PC-3 (cell line): Measurements from ENCODE around the gene C16orf74. TPM values are rescaled to one million over a fixed set of nuclear protein-coding genes. Genes with fewer than 3 reads are reported as not detected.

Experiments used
- ATAC-seq: fragments of 200-7000 bp; cut with Tn5 transposase; 2 replicates; pipeline ENCODE4 v1.9.1; 2020; ENCODE audit warnings: mild to moderate bottlenecking, moderate library complexity
- BruUV-seq: library from RNA; stranded (reverse); fragments of 400-500 nt; replicated peaks from 2 replicates; lab custom pipeline; 2021; lab: Mats Ljungman, UMichigan
- CTCF ChIA-PET: fragments of 300-600 bp; sonication (Branson Sonifier 250); formaldehyde crosslinking; loops from one replicate; lab custom pipeline; 2022; ENCODE audit warnings: antibody characterized with exemption; lab: Charles Lee
- POLR2A ChIA-PET: fragments of 300-600 bp; sonication (Branson Sonifier 250); formaldehyde crosslinking; loops from one replicate; lab custom pipeline; 2022; ENCODE audit warnings: antibody characterized with exemption; ENCODE audit not compliant: unreplicated experiment; lab: Charles Lee
- DNase-seq: peaks from one replicate; pipeline ENCODE4 v3.0.0-alpha.2; 2015
- H2AFZ ChIP-seq: fragments of 300-600 bp; sonication (generic); 2 replicates; pipeline ENCODE4 v1.6.0; 2016; ENCODE audit warnings: antibody characterized with exemption, low read length
- H3F3A ChIP-seq: fragments of 300-600 bp; sonication (generic); one replicate; pipeline ENCODE4 v1.6.0; 2017; ENCODE audit warnings: antibody characterized with exemption, low read length, control low read depth, mild to moderate bottlenecking; ENCODE audit not compliant: unreplicated experiment
- H3K27ac ChIP-seq: fragments of 300-600 bp; sonication (generic); 2 replicates; pipeline ENCODE4 v1.5.1; 2016; ENCODE audit warnings: mild to moderate bottlenecking, low read length
- H3K27me3 ChIP-seq: fragments of 300-600 bp; sonication (generic); 2 replicates; pipeline ENCODE4 v1.6.1; 2016; ENCODE audit warnings: low read length, mixed read lengths
- H3K36me3 ChIP-seq: fragments of 300-600 bp; sonication (generic); 2 replicates; pipeline ENCODE4 v1.6.1; 2016; ENCODE audit warnings: low read depth, mixed run types, low read length, mixed read lengths
- H3K4me1 ChIP-seq: fragments of 300-600 bp; sonication (generic); 2 replicates; pipeline ENCODE4 v1.5.1; 2016; ENCODE audit warnings: low read length; ENCODE audit not compliant: insufficient read depth
- H3K4me2 ChIP-seq: fragments of 300-600 bp; sonication (generic); 2 replicates; pipeline ENCODE4 v1.6.0; 2016; ENCODE audit warnings: low read length
- H3K4me3 ChIP-seq: fragments of 300-600 bp; sonication (generic); 2 replicates; pipeline ENCODE4 v1.5.1; 2016; ENCODE audit warnings: mild to moderate bottlenecking, low read length, mixed read lengths
- H3K79me2 ChIP-seq: fragments of 300-600 bp; sonication (generic); 2 replicates; pipeline ENCODE4 v1.6.1; 2017; ENCODE audit warnings: low read length, mixed read lengths
- H3K9ac ChIP-seq: fragments of 300-600 bp; sonication (generic); 2 replicates; pipeline ENCODE4 v1.6.0; 2016; ENCODE audit warnings: mild to moderate bottlenecking, low read length
- H3K9me2 ChIP-seq: fragments of 300-600 bp; sonication (generic); replicated peaks from 2 replicates; pipeline ENCODE4 v1.6.1; 2016; ENCODE audit warnings: mixed run types, low read length, mixed read lengths
- H3K9me3 ChIP-seq: fragments of 300-600 bp; sonication (generic); 2 replicates; pipeline ENCODE4 v1.6.1; 2016; ENCODE audit warnings: low read length, mixed read lengths
- H4K20me1 ChIP-seq: fragments of 300-600 bp; sonication (generic); 2 replicates; pipeline ENCODE4 v1.6.1; 2016; ENCODE audit warnings: low read length, mixed read lengths
- EZH2 ChIP-seq: fragments of 300-600 bp; sonication (generic); IDR thresholded peaks from one replicate; pipeline ENCODE4 v1.6.1; 2017; ENCODE audit warnings: antibody characterized with exemption, mild to moderate bottlenecking, low read length; ENCODE audit not compliant: unreplicated experiment
- EZH2phosphoT487 ChIP-seq: fragments of 300-600 bp; sonication (generic); IDR thresholded peaks from 2 replicates; pipeline ENCODE4 v1.6.1; 2018; ENCODE audit warnings: mild to moderate bottlenecking, antibody characterized with exemption, low read length, borderline replicate concordance
- intact Hi-C: fragments of 100-400 bp; cut with micrococcal nuclease; formaldehyde crosslinking; loops from 2 replicates; pipeline ENCODE4 v1.9.0; 2023
- total RNA-seq: library from RNA; depleted of rRNA; stranded (reverse); fragments of >200 nt; gene quantifications from 2 replicates; pipeline ENCODE4 v1.2.3, GENCODE V29; 2014
- TF ChIP-seq, protein P1 (sequence below): fragments of 300-600 bp; sonication (generic); conservative IDR thresholded peaks from 2 replicates; pipeline ENCODE4 v1.5.1; 2017; ENCODE audit warnings: antibody characterized with exemption, low read depth, mild to moderate bottlenecking, low read length

Gene C16orf74
- total RNA-seq, 1 experiment from 2014 or later, result 71.0 TPM

DNA sequence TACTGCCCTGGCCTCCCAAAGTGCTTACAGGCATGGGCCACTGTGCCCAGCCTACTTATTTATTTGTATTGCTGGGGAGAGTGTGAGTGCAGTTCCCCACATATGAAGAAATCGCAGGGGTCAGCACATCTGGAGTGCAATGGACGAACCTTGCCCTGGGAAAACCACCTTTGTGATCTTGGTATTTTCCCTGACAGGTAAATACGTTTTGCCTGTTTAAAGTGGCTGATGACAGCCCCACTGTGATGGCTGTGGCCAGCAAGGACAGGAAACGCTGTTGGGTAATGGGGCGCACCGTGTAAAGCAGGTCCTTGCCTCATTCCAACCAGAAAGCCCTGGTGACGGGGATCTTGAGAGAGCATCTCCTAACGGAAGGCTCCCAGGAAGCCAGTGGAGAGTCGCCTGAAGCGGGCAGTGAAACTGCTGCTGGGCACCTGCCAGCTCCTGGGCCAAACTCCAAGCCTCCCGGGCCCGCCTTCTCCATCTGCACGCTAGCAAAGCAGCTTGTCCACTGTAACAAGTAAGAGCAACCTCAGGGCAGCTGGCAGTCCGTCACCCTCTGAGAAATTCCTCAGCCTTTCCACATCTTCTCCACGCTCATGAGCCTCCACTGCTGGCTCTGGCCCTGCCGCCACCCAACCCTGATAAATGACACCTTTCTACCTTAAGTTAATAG lies 30.9 kb upstream of the C16orf74 start:
- H3K9ac ChIP-seq, result no peak overlapping the region
- ChIA-PET POLR2A (interaction anchor here (0.6 kb wide), 1 partner anchor 564 kb away, joined by 3 read pairs; no protein-coding TSS in a partner anchor), CTCF (no interaction called here)
- H3K4me2 ChIP-seq, result no peak overlapping the region
- H3K4me3 ChIP-seq, result no peak overlapping the region
- intact Hi-C loops, result no loop called here
- peaks cover 22% of the 10 kb centered on the region for H3K4me1 ChIP-seq
- peaks cover 9% of the 10 kb centered on the region for H3F3A ChIP-seq
- H3K27me3 ChIP-seq, result no peaks in the 10 kb centered on the region
- peaks cover 9% of the 10 kb centered on the region; the same call in 1 of the 2 replicates for H3K36me3 ChIP-seq
- 0 out of 2 replicates have a peak, but pooled peaks cover 4% of the 10 kb centered on the region for H4K20me1 ChIP-seq
- H3K79me2 ChIP-seq, result peaks cover 6% of the 10 kb centered on the region; the same call in 1 of the 2 replicates
- H3K27ac ChIP-seq, result no peak overlapping the region
- H3K9me2 ChIP-seq, result no peaks in the 10 kb centered on the region
- no peak overlapping the region for H2AFZ ChIP-seq
- DNase-seq, result peak; percentile 14
- H3K9me3 ChIP-seq, result no peaks in the 10 kb centered on the region
- no peak for ATAC-seq
- TF ChIP-seq, protein P1, sequence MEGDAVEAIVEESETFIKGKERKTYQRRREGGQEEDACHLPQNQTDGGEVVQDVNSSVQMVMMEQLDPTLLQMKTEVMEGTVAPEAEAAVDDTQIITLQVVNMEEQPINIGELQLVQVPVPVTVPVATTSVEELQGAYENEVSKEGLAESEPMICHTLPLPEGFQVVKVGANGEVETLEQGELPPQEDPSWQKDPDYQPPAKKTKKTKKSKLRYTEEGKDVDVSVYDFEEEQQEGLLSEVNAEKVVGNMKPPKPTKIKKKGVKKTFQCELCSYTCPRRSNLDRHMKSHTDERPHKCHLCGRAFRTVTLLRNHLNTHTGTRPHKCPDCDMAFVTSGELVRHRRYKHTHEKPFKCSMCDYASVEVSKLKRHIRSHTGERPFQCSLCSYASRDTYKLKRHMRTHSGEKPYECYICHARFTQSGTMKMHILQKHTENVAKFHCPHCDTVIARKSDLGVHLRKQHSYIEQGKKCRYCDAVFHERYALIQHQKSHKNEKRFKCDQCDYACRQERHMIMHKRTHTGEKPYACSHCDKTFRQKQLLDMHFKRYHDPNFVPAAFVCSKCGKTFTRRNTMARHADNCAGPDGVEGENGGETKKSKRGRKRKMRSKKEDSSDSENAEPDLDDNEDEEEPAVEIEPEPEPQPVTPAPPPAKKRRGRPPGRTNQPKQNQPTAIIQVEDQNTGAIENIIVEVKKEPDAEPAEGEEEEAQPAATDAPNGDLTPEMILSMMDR, result no peak
- TF ChIP-seq EZH2phosphoT487 (no peak), EZH2 (no peak)
- no TSS peak for BruUV-seq

DNA sequence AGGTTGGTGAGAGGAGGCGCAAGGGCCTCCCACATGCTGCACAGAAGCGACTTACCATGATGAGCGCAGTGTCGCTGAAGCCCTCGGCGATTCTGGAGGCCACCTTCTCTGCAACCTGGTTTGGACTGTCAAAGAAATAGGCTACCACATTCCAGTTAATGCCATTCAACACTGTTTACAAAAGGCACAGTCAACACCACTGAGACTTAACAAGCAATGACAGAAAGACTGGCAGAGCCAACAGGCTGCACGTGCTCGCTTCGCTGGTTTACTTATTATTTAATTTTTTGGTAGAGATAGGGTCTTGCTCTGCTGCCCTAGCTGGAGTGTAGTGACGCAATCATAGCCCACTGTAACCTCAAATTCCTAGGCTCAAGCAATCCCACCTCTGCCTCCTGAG lies 30.3 kb upstream of the C16orf74 start:
- TF ChIP-seq, protein P1, result no peak
- TF ChIP-seq EZH2phosphoT487, result no peak
- no peak for TF ChIP-seq EZH2
- intact Hi-C loops, result no loop called here
- no peak for ATAC-seq

DNA sequence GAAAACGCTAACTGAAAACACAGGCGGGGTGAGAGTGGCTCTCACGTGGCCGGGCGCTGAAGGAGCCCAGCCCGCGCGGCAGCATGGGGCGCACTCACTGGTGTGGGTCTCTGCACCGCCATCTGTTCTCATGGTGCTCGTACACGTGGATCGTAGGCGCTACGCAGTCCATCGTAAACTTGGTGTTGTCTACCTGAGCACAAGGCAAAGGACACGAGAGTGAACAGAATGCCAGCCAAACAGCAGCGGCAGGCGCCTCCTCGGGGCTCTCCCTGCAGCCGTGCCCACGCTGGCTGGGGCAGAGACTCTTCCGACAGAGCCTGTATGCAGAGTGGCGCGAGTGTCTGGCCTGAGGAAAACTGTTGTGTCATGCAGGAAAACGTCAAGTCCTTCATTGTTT lies 29.4 kb upstream of the C16orf74 start:
- Histone ChIP-seq H3K9ac (no peak overlapping the region), H3K4me1 (peaks cover 29% of the 10 kb centered on the region), H3K4me2 (no peak overlapping the region), H3K36me3 (peaks cover 9% of the 10 kb centered on the region; the same call in 1 of the 2 replicates), H2AFZ (no peak overlapping the region), H3K4me3 (no peak overlapping the region), H3K79me2 (0 out of 2 replicates have a peak, but pooled peaks cover 3% of the 10 kb centered on the region), H3F3A (peaks cover 9% of the 10 kb centered on the region), H3K9me3 (no peaks in the 10 kb centered on the region), H3K27me3 (no peaks in the 10 kb centered on the region), H3K9me2 (no peaks in the 10 kb centered on the region), H4K20me1 (0 out of 2 replicates have a peak, but pooled peaks cover 4% of the 10 kb centered on the region), H3K27ac (no peak overlapping the region)
- TF ChIP-seq EZH2 (no peak), EZH2phosphoT487 (no peak)
- TF ChIP-seq, protein P1, result no peak
- ATAC-seq (no peak), DNase-seq (no peak)
- ChIA-PET POLR2A (no interaction called here), CTCF (no interaction called here)
- BruUV-seq, result no TSS peak
- intact Hi-C loops, result no loop called here

More for the DNA sequence above, 30.3 kb upstream of the C16orf74 start:
- H2AFZ ChIP-seq, result no peak overlapping the region
- POLR2A ChIA-PET, result no interaction called here
- H3K9me3 ChIP-seq, result no peaks in the 10 kb centered on the region
- peaks cover 9% of the 10 kb centered on the region; the same call in 1 of the 2 replicates for H3K36me3 ChIP-seq
- H3K27ac ChIP-seq, result no peak overlapping the region
- DNase-seq, result no peak
- CTCF ChIA-PET, result no interaction called here
- no peaks in the 10 kb centered on the region for H3K9me2 ChIP-seq
- peaks cover 28% of the 10 kb centered on the region for H3K4me1 ChIP-seq
- no peak overlapping the region for H3K9ac ChIP-seq
- H3F3A ChIP-seq, result peaks cover 9% of the 10 kb centered on the region
- H3K4me2 ChIP-seq, result no peak overlapping the region
- peaks cover 6% of the 10 kb centered on the region; the same call in 1 of the 2 replicates for H3K79me2 ChIP-seq
- no peak overlapping the region for H3K4me3 ChIP-seq
- H3K27me3 ChIP-seq, result no peaks in the 10 kb centered on the region
- H4K20me1 ChIP-seq, result 0 out of 2 replicates have a peak, but pooled peaks cover 4% of the 10 kb centered on the region
- BruUV-seq, result no TSS peak
